HFFc6 (cell line): Measurements from ENCODE around the gene LDHB. TPM values are rescaled to one million over a fixed set of nuclear protein-coding genes. Genes with fewer than 3 reads are reported as not detected.
"Not testable (repeated sequence)": the region's sequence is repeated elsewhere in the genome, so short reads cannot be mapped to it uniquely, and the experiment has no call there.

Experiments used
- DNase-seq: peaks from one replicate; pipeline ENCODE4 v3.0.0-alpha.2; 2018
- H3K27ac Mint-ChIP-seq: 2 replicates; pipeline ENCODE4 v1.8.0; 2020; ENCODE audit warnings: mild to moderate bottlenecking, mixed read lengths
- H3K27me3 Mint-ChIP-seq: 2 replicates; pipeline ENCODE4 v1.8.0; 2021; ENCODE audit warnings: mild to moderate bottlenecking, moderate library complexity, mixed read lengths; ENCODE audit not compliant: insufficient read depth
- H3K36me3 Mint-ChIP-seq: 2 replicates; pipeline ENCODE4 v1.8.0; 2021; ENCODE audit warnings: low read depth, mixed read lengths
- H3K4me1 Mint-ChIP-seq: 2 replicates; pipeline ENCODE4 v1.8.0; 2020; ENCODE audit warnings: low read depth, mixed read lengths
- H3K4me3 Mint-ChIP-seq: 2 replicates; pipeline ENCODE4 v1.8.0; 2020; ENCODE audit warnings: mild to moderate bottlenecking, moderate library complexity, mixed read lengths
- H3K9me3 Mint-ChIP-seq: 2 replicates; pipeline ENCODE4 v1.8.0; 2020; ENCODE audit warnings: mild to moderate bottlenecking, mixed read lengths
- total RNA-seq, 6 experiments: library from RNA; stranded (reverse); fragmentation: NEBNext Ultra II Directional; extraction: Animal tissue kit (Norgen Biotek cat#: 25700); gene quantifications; 2 replicates in 1 of 6; 3 replicates in 5 of 6; pipeline ENCODE4 v1.2.3, GENCODE V29; 2021
- TF ChIP-seq, protein P1 (sequence below): fragments of 200-600 bp; sonication (generic); IDR thresholded peaks from 2 replicates; pipeline ENCODE4 v1.5.0; 2021; ENCODE audit warnings: antibody characterized with exemption, mild to moderate bottlenecking

The LDHB gene
- total RNA-seq, 6 experiments from 2014 or later = 635 to 852 (median 715) TPM

DNA sequence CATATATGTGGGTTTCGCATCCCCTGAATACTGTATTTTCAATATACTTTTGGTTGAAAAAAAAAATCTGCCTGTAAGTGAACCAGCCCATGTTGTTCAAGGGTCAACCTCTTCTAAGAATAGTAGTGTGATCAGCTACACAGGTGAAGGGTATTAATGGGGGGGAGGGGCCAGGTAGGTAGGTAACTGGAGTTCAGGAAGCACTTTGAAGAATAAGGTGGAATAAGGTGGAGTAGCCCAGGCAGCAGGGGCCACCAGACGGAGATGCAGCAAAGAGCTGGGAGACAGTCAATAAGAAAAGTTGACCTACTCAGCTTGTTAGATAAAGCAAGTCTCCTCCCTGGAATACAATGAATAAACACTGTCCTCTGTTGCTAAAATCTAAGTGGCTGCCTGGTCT is 9.3 kb downstream of the LDHB start:
- TF ChIP-seq, protein P1, sequence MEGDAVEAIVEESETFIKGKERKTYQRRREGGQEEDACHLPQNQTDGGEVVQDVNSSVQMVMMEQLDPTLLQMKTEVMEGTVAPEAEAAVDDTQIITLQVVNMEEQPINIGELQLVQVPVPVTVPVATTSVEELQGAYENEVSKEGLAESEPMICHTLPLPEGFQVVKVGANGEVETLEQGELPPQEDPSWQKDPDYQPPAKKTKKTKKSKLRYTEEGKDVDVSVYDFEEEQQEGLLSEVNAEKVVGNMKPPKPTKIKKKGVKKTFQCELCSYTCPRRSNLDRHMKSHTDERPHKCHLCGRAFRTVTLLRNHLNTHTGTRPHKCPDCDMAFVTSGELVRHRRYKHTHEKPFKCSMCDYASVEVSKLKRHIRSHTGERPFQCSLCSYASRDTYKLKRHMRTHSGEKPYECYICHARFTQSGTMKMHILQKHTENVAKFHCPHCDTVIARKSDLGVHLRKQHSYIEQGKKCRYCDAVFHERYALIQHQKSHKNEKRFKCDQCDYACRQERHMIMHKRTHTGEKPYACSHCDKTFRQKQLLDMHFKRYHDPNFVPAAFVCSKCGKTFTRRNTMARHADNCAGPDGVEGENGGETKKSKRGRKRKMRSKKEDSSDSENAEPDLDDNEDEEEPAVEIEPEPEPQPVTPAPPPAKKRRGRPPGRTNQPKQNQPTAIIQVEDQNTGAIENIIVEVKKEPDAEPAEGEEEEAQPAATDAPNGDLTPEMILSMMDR = no peak
- Mint-ChIP-seq H3K36me3 (peaks cover 51% of the 10 kb centered on the region), H3K27me3 (no peaks in the 10 kb centered on the region), H3K27ac (no peak overlapping the region), H3K9me3 (no peaks in the 10 kb centered on the region), H3K4me3 (no peak overlapping the region), H3K4me1 (peaks cover 33% of the 10 kb centered on the region)
- no peak for DNase-seq

DNA sequence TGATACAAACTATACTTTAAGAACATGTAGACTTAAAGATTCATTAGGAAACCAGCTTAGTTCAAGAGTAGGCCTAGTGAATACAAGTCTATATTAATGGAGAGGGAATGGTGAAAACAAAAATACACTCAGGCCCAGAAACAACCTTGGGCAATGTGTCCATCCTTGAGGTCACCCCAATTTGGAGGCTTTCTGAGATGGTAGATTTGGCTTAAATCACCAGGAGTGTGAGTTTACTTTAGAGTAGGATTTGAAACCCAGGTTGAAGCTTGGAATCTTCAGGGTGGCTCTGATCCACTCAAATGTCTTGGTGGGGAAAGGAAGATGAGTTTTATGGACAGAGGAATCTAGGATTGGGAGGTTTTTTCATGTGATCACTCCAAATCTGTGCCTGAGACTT is 10.5 kb downstream of the LDHB start:
- no peaks in the 10 kb centered on the region for H3K27me3 Mint-ChIP-seq
- H3K27ac Mint-ChIP-seq = no peak overlapping the region
- peaks cover 38% of the 10 kb centered on the region for H3K4me1 Mint-ChIP-seq
- no peaks in the 10 kb centered on the region for H3K9me3 Mint-ChIP-seq
- H3K4me3 Mint-ChIP-seq = no peak overlapping the region
- peaks cover 57% of the 10 kb centered on the region for H3K36me3 Mint-ChIP-seq
- TF ChIP-seq, protein P1 = no peak
- no peak for DNase-seq

DNA sequence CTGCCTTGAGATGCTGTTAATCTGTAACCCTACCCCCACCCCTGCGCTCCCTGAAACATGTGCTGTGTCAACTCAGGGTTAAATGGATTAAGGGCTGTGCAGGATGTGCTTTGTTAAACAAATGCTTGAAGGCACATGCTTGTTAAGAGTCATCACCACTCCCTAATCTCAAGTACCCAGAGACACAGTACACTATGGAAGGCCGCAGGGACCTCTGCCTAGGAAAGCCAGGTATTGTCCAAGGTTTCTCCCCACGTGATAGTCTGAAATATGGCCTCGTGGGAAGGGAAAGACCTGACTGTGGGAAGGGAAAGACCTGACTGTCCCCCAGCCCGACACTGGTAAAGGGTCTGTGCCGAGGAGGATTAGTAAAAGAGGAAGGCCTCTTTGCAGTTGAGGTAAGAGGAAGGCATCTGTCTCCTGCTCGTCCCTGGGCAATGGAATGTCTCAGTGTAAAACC is 12.6 kb downstream of the LDHB start:
- H3K9me3 Mint-ChIP-seq, H3K4me3 Mint-ChIP-seq, DNase-seq, H3K27me3 Mint-ChIP-seq: not testable (repeated sequence)
- Mint-ChIP-seq H3K36me3 (peaks cover 57% of the 10 kb centered on the region), H3K27ac (peak overlapping the region; percentile 56), H3K4me1 (peaks cover 26% of the 10 kb centered on the region)

DNA sequence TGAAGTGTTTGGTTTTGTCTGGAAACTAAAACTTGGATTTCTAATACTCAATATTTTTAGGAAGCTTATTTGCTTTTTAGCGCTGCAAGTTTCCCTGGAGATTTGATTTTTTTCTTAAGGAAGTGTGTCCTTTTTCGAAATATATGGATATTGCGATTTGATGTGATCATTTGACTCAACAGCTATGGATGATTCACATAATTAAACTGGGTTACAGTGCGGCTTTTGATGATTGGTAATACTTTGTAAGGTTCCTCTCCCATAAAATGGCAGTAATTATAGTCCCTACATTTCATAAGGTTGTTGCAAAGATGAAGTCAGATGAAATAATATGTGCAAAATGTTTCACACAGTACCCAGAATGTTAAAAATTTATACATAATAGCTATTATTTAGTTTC is 13.1 kb downstream of the LDHB start:
- Mint-ChIP-seq H3K9me3 (no peaks in the 10 kb centered on the region), H3K4me1 (peaks cover 26% of the 10 kb centered on the region), H3K4me3 (no peak overlapping the region), H3K27me3 (no peaks in the 10 kb centered on the region), H3K36me3 (peaks cover 56% of the 10 kb centered on the region), H3K27ac (no peak overlapping the region)
- TF ChIP-seq, protein P1 = no peak
- DNase-seq = no peak

DNA sequence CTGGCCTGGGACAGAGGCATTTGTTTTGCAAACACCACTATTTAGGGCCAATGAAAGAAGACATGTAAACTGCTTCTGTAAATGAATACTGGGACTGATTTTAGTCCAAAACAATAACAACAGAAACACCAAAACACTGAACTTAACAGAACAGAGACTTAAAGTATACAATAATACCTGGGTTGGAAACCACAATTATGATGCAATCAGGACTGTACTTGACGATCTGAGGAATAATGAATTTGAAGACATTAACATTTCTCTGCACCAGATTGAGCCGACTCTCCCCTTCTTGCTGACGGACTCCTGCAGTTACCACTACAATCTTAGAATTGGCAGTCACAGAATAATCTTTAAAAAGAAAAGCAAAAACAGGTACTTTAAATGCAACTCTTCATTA is 13.9 kb downstream of the LDHB start:
- DNase-seq = no peak
- H3K36me3 Mint-ChIP-seq = peaks cover 51% of the 10 kb centered on the region
- no peak overlapping the region for H3K4me3 Mint-ChIP-seq
- no peaks in the 10 kb centered on the region for H3K9me3 Mint-ChIP-seq
- H3K4me1 Mint-ChIP-seq = peaks cover 26% of the 10 kb centered on the region
- TF ChIP-seq, protein P1 = no peak
- no peaks in the 10 kb centered on the region for H3K27me3 Mint-ChIP-seq
- peak overlapping the region; percentile 37; the same call in 1 of the 2 replicates for H3K27ac Mint-ChIP-seq

DNA sequence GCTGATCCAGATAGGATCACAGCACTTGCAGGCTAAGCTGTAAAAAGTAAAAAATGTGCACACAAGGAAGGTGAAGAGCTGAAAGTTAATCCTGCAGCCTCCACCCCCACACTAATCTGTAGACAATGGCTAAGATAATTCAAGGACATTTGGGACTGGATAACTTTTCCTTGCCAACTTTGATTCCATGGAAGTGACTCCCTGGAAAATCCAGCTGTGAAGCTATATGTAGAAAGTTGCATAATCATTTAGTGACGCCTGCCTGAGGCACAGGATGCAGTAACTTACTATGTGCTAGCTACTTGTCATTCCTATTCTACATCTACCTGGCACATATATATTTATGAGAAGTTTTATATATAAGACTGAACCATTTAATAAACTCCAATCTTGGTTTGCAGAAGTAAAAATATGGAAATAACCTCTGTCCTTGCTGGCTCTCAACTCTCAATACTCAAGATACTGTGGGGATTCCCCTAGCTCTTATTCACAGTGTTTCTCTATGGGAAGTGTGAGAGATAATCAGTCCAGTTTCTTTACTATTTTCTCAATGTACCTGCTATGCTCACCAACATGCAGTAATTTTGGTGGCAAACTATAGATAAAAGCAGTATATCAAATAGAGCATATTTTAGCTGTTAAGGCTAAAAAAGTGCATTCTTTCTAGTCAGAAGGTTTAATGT is 14.8 kb downstream of the LDHB start:
- H3K4me1 Mint-ChIP-seq = peaks cover 26% of the 10 kb centered on the region
- TF ChIP-seq, protein P1 = no peak
- no peaks in the 10 kb centered on the region for H3K9me3 Mint-ChIP-seq
- H3K27me3 Mint-ChIP-seq = no peaks in the 10 kb centered on the region
- H3K27ac Mint-ChIP-seq = no peak overlapping the region
- H3K4me3 Mint-ChIP-seq = no peak overlapping the region
- no peak for DNase-seq
- peaks cover 47% of the 10 kb centered on the region for H3K36me3 Mint-ChIP-seq
